NCI-H146 treated with DMSO at 0.1 percent for 48 hours (cell line): ENCODE data around the gene SRC.
"Not testable (repeated sequence)": the region's sequence is repeated elsewhere in the genome, so short reads cannot be mapped to it uniquely, and the experiment has no call there.

Experiments used
- DNase-seq: peaks from one replicate; lab custom pipeline; 2025; ENCODE audit not compliant: unreplicated experiment; lab: John Stamatoyannopoulos, UW

Gene SRC

DNA sequence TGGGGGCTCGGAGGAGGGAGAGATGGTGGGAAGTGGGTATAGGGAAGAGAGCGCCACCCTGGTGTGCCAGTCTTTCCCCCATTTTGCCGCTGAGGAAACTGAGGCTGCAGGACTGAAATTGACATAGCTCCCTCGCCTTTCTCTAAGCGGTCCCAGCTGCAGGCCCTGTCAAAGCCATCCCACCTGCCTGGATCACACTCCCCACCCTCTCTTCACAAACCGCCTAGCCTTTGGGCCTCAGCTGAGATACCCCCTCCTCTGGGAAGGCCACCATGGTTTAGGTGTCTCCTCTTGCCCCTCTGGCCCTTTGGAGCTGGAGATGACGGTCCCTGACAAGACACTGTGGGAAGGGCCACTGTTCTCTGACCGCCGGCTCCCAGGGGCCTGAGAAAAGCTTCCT is 16.9 kb downstream of the SRC start:
- no peak for DNase-seq

DNA sequence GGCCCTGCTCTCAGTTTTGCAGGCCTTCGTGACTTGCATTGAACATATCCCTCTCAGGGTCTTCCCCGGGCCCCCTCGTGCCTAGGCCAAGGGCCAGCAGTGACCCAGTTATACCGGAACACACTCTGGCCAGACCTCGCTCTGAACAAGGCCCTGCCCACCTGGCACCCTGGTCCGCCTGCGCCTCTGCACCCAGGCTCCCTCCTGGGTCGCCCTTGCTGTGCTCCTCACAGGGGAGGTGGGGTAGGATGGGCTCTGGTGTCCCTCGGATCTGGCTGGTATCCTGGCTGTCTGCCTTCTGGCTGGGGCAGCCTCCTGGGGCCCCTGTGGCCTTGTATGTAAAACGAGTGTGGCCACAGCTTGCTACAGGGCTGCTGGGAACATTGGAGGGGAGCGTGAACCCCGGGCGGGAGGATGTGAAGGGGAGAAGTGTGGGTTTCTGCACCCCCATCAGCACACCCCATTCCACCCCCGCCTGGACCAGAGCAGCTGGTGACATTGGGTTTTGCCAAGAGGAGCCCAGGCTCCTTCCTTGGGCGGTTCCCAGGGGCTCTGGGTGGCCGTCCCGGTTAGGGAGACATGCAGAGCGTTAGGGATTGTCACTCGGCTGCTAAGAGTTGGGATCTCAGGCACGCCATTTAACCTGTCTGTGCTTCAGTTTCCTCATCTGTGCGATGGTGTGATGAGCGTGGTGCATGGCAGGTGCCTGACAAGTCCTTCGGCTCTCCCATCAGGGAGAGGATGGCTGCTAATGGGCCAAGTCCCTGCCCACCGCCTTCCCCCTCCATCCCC is 17.5 kb downstream of the SRC start:
- DNase-seq: no peak

DNA sequence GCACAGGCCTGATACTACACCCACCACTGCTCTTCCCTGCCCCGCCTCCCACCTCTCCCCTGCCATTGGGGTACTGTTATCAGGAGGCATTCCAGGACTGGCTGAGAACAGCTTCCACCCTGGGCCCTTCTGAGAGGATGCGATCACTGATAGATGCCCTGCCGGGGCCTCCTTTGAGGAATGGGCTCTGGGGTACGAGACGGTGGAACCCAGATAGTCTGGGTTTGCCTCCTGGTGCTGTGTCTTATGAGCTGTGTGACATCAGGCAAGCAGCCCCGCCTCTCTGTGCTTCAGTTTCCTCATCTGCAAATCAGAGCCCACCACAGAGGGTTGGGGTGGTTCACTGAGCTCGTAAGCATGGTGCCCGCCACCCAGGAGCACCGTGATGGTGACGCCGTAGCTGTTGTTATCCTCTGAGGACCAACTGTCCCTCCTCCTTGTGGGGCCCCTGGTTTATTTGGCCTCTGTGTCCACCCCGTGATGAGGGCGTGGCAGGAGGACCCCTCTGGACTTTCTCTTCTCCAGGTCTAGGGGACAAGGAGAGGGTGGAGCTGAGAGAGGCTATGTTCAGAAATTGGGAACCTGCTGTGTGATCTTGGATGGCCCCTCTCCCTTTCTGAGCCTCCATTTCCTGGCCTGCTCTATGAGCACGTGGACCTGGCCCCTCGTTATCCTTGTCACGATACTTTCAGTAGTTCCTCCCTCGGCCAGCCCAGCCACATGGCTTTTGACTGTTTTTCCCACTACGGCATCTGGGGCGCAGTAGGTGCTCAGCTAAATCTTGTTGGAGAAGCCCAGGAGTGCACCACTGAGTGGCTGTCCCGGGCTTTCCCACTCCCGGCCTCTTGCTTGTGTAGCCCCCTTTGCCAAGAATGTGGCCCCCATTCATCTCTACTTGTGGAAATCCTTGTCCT is 18.3 kb downstream of the SRC start:
- no peak for DNase-seq

DNA sequence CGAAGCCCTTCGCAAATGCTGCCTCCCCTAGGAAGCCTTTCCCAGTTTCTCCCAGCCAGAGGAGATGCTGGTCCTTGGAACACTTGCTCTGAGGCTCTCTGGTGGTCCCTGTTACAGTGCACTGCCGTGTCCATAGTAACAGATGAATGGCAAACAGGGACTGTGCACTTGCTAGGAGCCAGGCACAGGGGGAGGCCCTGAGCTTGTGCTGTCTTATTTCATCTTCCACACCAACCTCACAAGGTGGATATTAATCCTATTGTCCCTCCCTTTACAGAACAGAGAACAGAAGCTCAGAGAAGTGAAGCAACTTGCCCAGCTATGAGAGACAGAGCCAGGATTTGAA is 19.0 kb downstream of the SRC start:
- no peak for DNase-seq

DNA sequence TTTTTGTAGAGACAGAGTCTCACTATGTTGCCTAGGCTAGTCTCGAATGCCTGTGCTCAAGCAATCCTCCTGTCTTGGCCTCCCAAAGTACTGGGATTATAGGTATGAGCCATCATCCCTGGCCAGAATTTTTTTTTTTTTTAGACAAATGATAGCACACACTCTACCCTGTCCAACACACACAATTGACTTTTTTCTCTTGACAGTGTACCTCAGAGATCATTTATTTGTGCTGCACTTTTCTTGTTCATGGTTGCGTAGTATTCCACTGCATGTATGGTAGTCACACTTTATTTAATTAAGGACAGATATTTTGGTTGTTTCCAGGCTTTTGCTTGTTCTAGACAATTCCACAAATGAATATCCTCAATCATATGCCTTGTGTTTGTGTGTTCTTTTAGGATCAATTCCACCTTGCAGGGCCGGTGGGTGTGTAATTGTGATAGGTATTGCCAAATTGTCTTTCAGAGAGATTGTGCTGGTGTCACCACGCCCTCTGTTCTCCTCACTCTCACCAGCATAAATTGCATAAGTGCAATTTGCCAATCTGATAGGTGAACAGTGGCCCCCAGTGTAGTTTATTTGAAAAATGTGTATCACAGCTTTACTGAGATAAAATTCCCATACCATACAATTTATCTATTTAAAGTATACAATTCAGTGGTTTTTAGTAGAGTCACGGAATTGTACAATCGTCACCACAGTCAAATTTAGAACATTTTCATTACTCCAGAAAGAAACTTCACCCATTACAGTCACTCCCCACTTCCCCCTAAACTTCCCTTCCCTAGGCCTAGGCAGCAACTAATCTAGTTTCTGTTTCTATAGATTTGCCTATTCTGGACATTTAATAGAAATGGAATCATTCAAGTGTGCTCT is 20.1 kb downstream of the SRC start:
- DNase-seq: no peak

DNA sequence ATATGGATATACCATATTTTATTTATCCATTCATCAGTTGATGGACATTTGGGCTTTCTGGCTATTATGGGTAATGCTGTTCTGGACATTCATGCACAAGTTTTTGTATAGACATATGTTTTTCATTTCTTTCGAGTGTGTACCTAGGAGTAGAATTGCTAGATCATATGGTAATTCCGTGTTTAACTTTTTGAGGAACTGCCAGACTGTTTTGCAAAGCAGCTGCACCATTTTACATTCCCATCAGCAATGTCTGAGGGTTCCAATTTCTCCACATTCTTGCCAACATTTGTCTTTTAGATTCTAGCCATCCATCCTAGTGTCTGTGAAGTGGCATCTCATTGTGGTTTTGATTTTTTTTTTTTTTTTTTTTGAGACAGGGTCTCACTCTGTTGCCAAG is 20.8 kb downstream of the SRC start:
- no peak for DNase-seq

DNA sequence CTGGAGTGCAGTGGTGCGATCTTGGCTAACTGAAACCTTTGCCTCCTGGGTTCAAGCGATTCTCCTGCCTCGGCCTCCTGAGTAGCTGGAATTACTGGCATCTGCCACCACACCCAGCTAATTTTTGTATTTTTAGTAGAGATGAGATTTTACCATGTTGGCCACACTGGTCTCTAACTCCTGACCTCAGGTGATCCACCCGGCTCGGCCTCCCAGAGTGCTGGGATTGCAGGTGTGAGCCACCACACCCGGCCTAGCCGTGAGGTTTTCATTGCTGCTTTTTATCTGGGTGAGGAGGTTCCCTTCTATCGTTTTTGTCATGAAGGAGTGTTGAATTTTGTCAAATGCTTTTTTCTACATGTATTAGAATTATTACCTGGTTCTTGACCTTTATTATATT is 23.9 kb downstream of the SRC start:
- DNase-seq: no peak

- not testable (repeated sequence) for DNase-seq
Measured at GRCh38 chr20:37371845-37372244, 25.9 kb downstream of the SRC start.

GRCh38 chr20:37372441-37372840 is 26.5 kb downstream of the SRC start:
- DNase-seq: no peak

- no peak for DNase-seq
Measured at GRCh38 chr20:37373020-37373598, 27.2 kb downstream of the SRC start.

- no peak for DNase-seq
Measured at GRCh38 chr20:37375227-37375626, 29.3 kb downstream of the SRC start.

DNA sequence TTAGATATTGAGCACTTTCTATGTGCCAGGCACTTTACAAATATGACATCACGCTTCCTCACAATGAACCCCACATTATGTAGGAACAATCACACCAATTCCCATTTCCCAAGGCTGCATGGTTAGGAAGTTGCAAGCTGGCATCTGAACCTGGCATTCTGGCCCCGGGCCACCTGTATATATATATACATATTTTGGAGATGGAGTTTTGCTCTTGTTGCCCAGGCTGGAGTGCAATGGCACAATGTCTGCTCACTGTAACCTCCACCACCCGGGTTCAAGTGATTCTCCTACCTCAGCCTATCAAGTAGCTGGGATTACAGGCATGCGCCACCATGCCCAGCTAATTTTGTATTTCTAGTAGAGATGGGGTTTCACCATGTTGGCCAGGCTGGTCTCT is 30.4 kb downstream of the SRC start:
- no peak for DNase-seq

DNA sequence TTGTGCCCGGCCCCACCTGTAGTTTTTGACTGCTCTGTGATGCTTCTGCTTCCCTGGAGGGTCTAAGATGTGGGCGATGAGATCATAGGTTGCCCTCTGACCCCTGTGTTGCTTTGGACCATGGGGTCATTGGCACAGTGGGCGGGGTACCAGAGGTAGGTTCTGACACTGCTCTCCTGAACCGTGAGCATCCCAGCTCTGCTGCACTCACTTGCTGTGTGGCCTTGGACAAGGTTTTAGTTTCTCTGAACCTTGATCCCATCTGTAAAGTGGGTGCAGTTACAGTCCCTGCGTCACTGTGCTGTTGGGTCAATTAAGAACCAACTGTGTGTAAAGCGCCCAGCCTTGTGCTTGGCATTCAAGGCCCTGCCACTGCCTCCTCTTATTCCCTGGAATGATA is 30.9 kb downstream of the SRC start:
- DNase-seq: no peak

DNA sequence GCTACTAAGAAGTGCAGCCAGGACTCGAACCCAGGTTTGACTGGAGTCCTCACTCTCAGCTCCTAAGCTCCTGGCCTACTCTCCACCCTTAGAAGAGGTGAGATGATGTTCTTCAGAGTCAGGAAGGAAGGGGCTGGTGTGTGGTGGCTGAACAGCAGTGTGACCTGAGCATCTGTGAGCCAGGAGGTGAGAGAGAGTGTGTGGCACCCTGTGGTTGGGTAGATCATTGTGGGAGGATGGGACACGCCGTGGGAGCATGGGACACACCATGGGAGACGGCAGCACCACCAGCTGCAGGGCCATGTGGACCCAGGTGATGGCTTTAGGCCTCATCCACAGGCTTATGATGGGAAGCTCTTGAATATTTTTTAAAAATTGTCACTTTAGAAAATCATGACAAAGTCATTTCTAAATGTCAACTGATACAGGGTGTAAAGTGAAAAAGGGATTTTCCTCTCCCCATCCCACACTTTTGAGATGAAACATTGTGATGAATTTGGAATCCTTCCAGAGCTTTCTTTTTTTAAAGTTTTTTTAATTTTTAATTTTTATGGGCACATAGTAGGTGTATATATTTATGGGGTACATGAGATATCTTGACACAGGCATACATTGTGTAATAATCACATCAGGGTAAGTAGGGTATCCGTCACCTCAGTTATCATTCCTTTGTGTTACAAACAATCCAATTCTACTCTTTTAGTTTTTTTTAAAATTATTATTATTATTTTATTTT is 31.6 kb downstream of the SRC start:
- no peak for DNase-seq

- no peak for DNase-seq
Measured at GRCh38 chr20:37378420-37378784, 32.5 kb downstream of the SRC start.

GRCh38 chr20:37378785-37379598 is 33.1 kb downstream of the SRC start:
- DNase-seq: no peak

- peak; percentile 34 for DNase-seq
Measured at GRCh38 chr20:37379967-37380828, 34.3 kb downstream of the SRC start.

DNA sequence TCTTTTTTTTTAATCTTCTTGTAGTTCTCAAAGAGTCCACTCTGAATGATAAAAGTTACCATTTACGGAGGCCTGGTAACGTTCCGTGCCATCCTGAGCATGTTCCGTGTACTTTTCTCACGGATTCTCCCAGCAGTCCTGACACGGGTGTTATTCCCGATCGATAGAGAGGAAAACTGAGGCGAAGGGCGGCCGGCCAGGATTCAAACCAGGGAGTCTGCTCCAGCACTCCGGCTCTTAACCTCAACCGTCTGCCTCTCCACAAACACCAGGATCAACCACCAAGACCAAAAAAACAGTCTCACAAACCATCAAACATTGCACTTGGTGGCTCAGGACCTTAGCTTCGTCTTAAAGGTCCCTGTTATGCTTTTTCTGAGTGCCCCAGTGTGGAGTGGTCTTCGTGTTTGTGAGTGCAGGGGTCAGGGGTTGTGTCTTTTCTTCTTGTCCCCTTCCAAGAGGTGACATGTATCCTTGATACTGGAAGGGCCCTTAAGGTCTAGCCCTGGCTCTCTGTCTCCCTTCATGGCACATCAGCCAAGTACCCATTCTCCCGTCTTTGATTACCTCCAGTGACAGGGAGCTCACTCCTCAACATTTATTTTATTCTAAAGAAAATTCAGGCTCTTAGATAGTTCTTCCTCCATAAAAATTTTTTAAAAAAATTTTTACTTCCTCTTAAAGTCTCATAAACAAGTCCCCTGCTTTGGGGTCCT is 35.1 kb downstream of the SRC start:
- no peak for DNase-seq
